Cardiac muscle cell (in vitro differentiated cells and primary cell): ENCODE results near the gene TNN. TPM values are rescaled to one million over a fixed set of nuclear protein-coding genes. Genes with fewer than 3 reads are reported as not detected.

Experiments used
- DNase-seq, 2 donors: peaks; one replicate each; pipeline versions ENCODE4 v3.0.0 to v3.0.0-alpha.2; 2010 to 2017; ENCODE audit warnings: low read depth in 1 of 2, low spot score in 1 of 2
- H3K27ac ChIP-seq: fragments of 200-600 bp; sonication (generic); 2 replicates; pipeline ENCODE4 v1.5.1; 2016
- H3K27me3 ChIP-seq: fragments of 200-600 bp; sonication (generic); 2 replicates; pipeline ENCODE4 v1.6.0; 2016; ENCODE audit warnings: control low read depth
- H3K36me3 ChIP-seq: fragments of 200-600 bp; sonication (generic); 2 replicates; pipeline ENCODE4 v1.5.1; 2016; ENCODE audit warnings: control low read depth
- H3K4me1 ChIP-seq: fragments of 200-600 bp; sonication (generic); 2 replicates; pipeline ENCODE4 v1.8.1; 2017; ENCODE audit warnings: low read depth, mild to moderate bottlenecking, mixed run types
- H3K4me3 ChIP-seq: fragments of 200-600 bp; sonication (generic); 2 replicates; pipeline ENCODE4 v1.5.1; 2016; ENCODE audit warnings: mild to moderate bottlenecking
- H3K9me3 ChIP-seq: fragments of 200-600 bp; sonication (generic); 2 replicates; pipeline ENCODE4 v1.5.1; 2017; ENCODE audit warnings: low read depth, mild to moderate bottlenecking, control low read depth
- polyA plus RNA-seq: library from polyadenylated mRNA; unstranded; fragments of >200 nt; fragmentation: Nextera tagmentation; extraction: Ambion mirVana; gene quantifications from 2 replicates; pipeline ENCODE4 v1.2.1, GENCODE V29; 2016
- total RNA-seq: library from RNA; depleted of rRNA; stranded (reverse); fragments of >200 nt; gene quantifications from 2 replicates; pipeline ENCODE4 v1.2.3, GENCODE V29; 2016
- TF ChIP-seq, protein P1 (sequence below): IDR thresholded peaks from 2 replicates; pipeline ENCODE4 v1.5.1; 2012; ENCODE audit warnings: low read depth, mild to moderate bottlenecking, low read length

The TNN gene
- total and polyA plus RNA-seq, 2 experiments from 2014 or later = not detected

- Histone ChIP-seq H3K36me3 (no peaks in the 10 kb centered on the region), H3K27me3 (no peaks in the 10 kb centered on the region), H3K9me3 (no peaks in the 10 kb centered on the region), H3K27ac (no peak overlapping the region), H3K4me3 (no peak overlapping the region), H3K4me1 (no peaks in the 10 kb centered on the region)
- TF ChIP-seq, protein P1, sequence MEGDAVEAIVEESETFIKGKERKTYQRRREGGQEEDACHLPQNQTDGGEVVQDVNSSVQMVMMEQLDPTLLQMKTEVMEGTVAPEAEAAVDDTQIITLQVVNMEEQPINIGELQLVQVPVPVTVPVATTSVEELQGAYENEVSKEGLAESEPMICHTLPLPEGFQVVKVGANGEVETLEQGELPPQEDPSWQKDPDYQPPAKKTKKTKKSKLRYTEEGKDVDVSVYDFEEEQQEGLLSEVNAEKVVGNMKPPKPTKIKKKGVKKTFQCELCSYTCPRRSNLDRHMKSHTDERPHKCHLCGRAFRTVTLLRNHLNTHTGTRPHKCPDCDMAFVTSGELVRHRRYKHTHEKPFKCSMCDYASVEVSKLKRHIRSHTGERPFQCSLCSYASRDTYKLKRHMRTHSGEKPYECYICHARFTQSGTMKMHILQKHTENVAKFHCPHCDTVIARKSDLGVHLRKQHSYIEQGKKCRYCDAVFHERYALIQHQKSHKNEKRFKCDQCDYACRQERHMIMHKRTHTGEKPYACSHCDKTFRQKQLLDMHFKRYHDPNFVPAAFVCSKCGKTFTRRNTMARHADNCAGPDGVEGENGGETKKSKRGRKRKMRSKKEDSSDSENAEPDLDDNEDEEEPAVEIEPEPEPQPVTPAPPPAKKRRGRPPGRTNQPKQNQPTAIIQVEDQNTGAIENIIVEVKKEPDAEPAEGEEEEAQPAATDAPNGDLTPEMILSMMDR = no peak
- peak in 1 of 2 donors; percentile 39 for DNase-seq
Measured at GRCh38 chr1:175129997-175130648, 62.5 kb downstream of the TNN start.

DNA sequence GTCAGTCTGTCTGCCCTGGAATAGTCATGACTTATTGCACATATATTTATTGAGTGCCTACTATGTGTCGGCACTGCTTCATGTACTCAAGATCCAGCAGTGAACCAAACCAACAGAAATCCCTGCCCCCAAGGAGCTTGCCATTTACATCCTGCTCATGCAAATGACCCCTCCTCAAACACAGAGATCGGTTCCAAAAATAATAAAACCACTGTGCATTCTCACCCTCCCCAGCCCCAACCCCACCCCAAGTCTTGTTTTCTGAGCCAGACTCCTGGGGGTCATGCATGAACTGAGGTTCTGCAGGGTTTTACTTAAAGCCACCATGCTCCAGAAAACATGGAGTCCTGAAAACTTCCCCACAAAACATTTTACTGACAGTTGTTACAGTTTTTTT is 63.0 kb downstream of the TNN start:
- Histone ChIP-seq H3K27ac (no peak overlapping the region), H3K4me3 (no peak overlapping the region), H3K27me3 (no peaks in the 10 kb centered on the region)

DNA sequence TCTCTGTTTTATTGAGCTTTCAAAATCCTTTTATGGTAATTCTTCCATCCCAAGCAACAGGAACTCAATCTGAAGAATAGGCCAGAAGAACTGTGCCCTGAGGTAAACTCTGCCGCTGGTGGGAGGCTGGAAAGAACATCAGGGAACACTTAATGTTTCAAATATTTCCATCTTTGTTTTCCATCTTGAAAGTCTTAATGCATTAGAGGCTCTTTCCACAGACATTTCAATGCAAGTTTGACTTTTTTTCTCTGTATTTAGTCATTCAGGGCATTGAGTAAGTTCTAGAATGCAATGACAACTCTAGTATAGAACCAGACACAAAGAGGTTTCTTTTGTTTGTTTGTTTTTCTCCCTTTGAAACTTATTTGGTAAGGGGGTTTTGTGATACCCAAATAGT is 63.5 kb downstream of the TNN start:
- Histone ChIP-seq H3K27me3 (no peaks in the 10 kb centered on the region), H3K27ac (no peak overlapping the region), H3K4me1 (no peaks in the 10 kb centered on the region), H3K4me3 (no peak overlapping the region), H3K9me3 (no peaks in the 10 kb centered on the region), H3K36me3 (no peaks in the 10 kb centered on the region)
- no peak for DNase-seq
- TF ChIP-seq, protein P1 = no peak

More for the DNA sequence above, 63.0 kb downstream of the TNN start:
- Histone ChIP-seq H3K36me3 (no peaks in the 10 kb centered on the region), H3K4me1 (no peaks in the 10 kb centered on the region), H3K9me3 (no peaks in the 10 kb centered on the region)
- TF ChIP-seq, protein P1 = no peak
- DNase-seq = no peak

GRCh38 chr1:175132436-175132835 is 64.8 kb downstream of the TNN start:
- H3K27ac ChIP-seq = no peak overlapping the region
- no peaks in the 10 kb centered on the region for H3K27me3 ChIP-seq
- no peaks in the 10 kb centered on the region for H3K4me1 ChIP-seq
- no peaks in the 10 kb centered on the region for H3K36me3 ChIP-seq
- H3K4me3 ChIP-seq = no peak overlapping the region
- no peaks in the 10 kb centered on the region for H3K9me3 ChIP-seq
- DNase-seq = peak in 1 of 2 donors; percentile 42
- TF ChIP-seq, protein P1 = no peak

GRCh38 chr1:175133673-175134435 is 66.2 kb downstream of the TNN start:
- TF ChIP-seq, protein P1 = no peak
- no peaks in the 10 kb centered on the region for H3K36me3 ChIP-seq
- H3K27me3 ChIP-seq = no peaks in the 10 kb centered on the region
- H3K4me1 ChIP-seq = no peaks in the 10 kb centered on the region
- no peak for DNase-seq
- H3K9me3 ChIP-seq = no peaks in the 10 kb centered on the region
- H3K4me3 ChIP-seq = no peak overlapping the region
- H3K27ac ChIP-seq = no peak overlapping the region
